NCI-H1436 treated with DMSO at 0.1 percent for 48 hours (cell line): ENCODE data around the gene BPIFB4.

Experiments
- DNase-seq: peaks from one replicate; lab custom pipeline; 2025; lab: John Stamatoyannopoulos, UW

Gene BPIFB4

GRCh38 chr20:33062105-33062824 is 17.2 kb upstream of the BPIFB4 start:
- no peak for DNase-seq

- DNase-seq = no peak
These were observed 16.7 kb upstream of the BPIFB4 start for GRCh38 chr20:33062825-33063149.

- DNase-seq = no peak
These were observed 16.2 kb upstream of the BPIFB4 start for GRCh38 chr20:33063271-33063670.

GRCh38 chr20:33064572-33065287 is 14.7 kb upstream of the BPIFB4 start:
- DNase-seq = no peak

- DNase-seq = no peak
These were observed 13.7 kb upstream of the BPIFB4 start for GRCh38 chr20:33065785-33066184.

- DNase-seq = no peak
These were observed 11.6 kb upstream of the BPIFB4 start for GRCh38 chr20:33067806-33068205.

- no peak for DNase-seq
These were observed 11.0 kb upstream of the BPIFB4 start for GRCh38 chr20:33068251-33068939.

- DNase-seq = no peak
These were observed 9.8 kb upstream of the BPIFB4 start for GRCh38 chr20:33069673-33070072.

- no peak for DNase-seq
These were observed 9.1 kb upstream of the BPIFB4 start for GRCh38 chr20:33070111-33071053.

- DNase-seq = no peak
These were observed 8.2 kb upstream of the BPIFB4 start for GRCh38 chr20:33071198-33071597.

GRCh38 chr20:33072362-33072761 is 7.1 kb upstream of the BPIFB4 start:
- no peak for DNase-seq

GRCh38 chr20:33072813-33073212 is 6.6 kb upstream of the BPIFB4 start:
- DNase-seq = no peak

GRCh38 chr20:33074675-33075074 is 4.8 kb upstream of the BPIFB4 start:
- no peak for DNase-seq

- no peak for DNase-seq
These were observed 4.2 kb upstream of the BPIFB4 start for GRCh38 chr20:33075281-33075680.

- no peak for DNase-seq
These were observed 2.6 kb upstream of the BPIFB4 start for GRCh38 chr20:33076662-33077372.

GRCh38 chr20:33081411-33082154 is 2.1 kb downstream of the BPIFB4 start:
- no peak for DNase-seq

- DNase-seq = no peak
These were observed 3.1 kb downstream of the BPIFB4 start for GRCh38 chr20:33082546-33082945.

- no peak for DNase-seq
These were observed 4.3 kb downstream of the BPIFB4 start for GRCh38 chr20:33083544-33084340.

GRCh38 chr20:33084722-33085121 is 5.3 kb downstream of the BPIFB4 start:
- DNase-seq = no peak
